GM18498 (cell line): ENCODE data around the gene SV2B.

Experiments used
- ATAC-seq: cut with Tn5 transposase; IDR thresholded peaks from one replicate; pipeline ENCODE4 v1.9.1; 2021; ENCODE audit warnings: mild to moderate bottlenecking, moderate library complexity; ENCODE audit not compliant: unreplicated experiment

The SV2B gene

GRCh38 chr15:91184441-91184840 lies 84.4 kb downstream of the SV2B start:
- ATAC-seq: no peak

GRCh38 chr15:91186904-91187656 lies 87.0 kb downstream of the SV2B start:
- no peak for ATAC-seq

GRCh38 chr15:91192285-91192684 lies 92.2 kb downstream of the SV2B start:
- ATAC-seq: no peak

GRCh38 chr15:91192690-91193377 lies 92.8 kb downstream of the SV2B start:
- no peak for ATAC-seq

- no peak for ATAC-seq
Observed at GRCh38 chr15:91193378-91193720, 93.3 kb downstream of the SV2B start.

GRCh38 chr15:91196127-91196526 lies 96.1 kb downstream of the SV2B start:
- ATAC-seq: no peak

- ATAC-seq: no peak
Observed at GRCh38 chr15:91196768-91197167, 96.7 kb downstream of the SV2B start.

- no peak for ATAC-seq
Observed at GRCh38 chr15:91199511-91199910, 99.5 kb downstream of the SV2B start.

GRCh38 chr15:91200101-91200754 lies 100.2 kb downstream of the SV2B start:
- no peak for ATAC-seq

- ATAC-seq: no peak
Observed at GRCh38 chr15:91202510-91203102, 102.5 kb downstream of the SV2B start.

GRCh38 chr15:91203619-91204203 lies 103.7 kb downstream of the SV2B start:
- no peak for ATAC-seq

GRCh38 chr15:91208371-91208770 lies 108.3 kb downstream of the SV2B start:
- ATAC-seq: no peak

GRCh38 chr15:91209318-91209717 lies 109.3 kb downstream of the SV2B start:
- no peak for ATAC-seq

- no peak for ATAC-seq
Observed at GRCh38 chr15:91209726-91210125, 109.7 kb downstream of the SV2B start.

- ATAC-seq: no peak
Observed at GRCh38 chr15:91214675-91215590, 114.9 kb downstream of the SV2B start.

GRCh38 chr15:91216000-91216399 lies 115.9 kb downstream of the SV2B start:
- no peak for ATAC-seq

- ATAC-seq: no peak
Observed at GRCh38 chr15:91219206-91219605, 119.1 kb downstream of the SV2B start.

GRCh38 chr15:91222052-91222451 lies 122.0 kb downstream of the SV2B start:
- no peak for ATAC-seq

GRCh38 chr15:91223863-91224262 lies 123.8 kb downstream of the SV2B start:
- no peak for ATAC-seq

- no peak for ATAC-seq
Observed at GRCh38 chr15:91224755-91225380, 124.8 kb downstream of the SV2B start.
